NOMO-1 treated with DMSO at 0.1 percent for 48 hours (cell line): ENCODE data around the gene PKP4.

ENCODE experiments used
- DNase-seq: peaks from one replicate; lab custom pipeline; 2025; ENCODE audit not compliant: unreplicated experiment; lab: John Stamatoyannopoulos, UW

PKP4 gene

DNA sequence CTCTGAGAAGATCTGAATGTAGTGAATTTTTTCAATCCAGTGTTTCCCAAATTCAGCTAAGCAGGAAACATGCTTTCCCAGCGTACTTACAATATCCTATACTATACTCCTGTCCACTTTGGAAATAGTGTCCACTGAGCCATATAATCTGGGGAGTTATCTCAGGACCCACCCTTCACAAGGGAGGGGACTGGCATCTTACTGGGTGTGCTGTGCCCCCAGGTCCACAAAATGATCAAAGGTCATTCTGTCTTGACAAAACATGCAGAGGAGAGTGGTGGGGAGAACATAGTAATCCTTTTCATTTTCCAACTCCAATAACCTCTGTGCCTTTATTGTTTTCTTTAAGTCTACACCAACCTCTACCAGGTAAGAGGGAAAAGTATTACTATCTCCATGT, 258.6 kb downstream of the PKP4 start:
- DNase-seq: no peak

DNA sequence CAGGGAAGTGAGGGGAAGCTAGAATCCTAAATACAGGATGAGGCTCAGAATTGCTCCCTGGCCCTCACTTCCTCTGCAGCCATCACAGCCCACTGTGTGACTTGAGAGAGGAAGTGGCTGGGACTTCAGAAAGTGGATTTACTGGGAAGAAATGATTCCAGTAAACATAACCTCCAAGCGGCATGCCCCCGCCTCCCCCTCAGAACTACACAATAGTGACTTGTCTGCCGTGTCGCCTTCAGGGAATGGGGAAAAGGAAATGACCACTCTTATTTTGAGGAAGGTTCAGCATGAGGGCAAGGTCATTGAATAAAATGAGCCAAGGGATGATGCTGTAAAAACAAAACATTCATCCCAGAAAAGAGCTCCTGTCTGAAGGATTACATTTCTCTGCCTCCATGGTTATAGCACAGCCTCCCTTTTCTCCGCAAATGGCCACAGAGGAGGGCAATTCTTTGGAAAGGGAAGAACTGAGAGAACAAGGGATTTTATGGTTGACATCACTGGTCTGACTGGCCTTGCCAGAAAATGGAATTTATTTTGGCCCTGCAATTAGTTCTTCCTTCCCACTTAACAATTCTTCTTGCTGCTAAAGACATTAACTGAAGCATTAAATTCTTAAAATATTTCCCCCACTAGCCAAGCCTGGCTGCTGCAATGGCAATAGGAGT, 259.5 kb downstream of the PKP4 start:
- no peak for DNase-seq

DNA sequence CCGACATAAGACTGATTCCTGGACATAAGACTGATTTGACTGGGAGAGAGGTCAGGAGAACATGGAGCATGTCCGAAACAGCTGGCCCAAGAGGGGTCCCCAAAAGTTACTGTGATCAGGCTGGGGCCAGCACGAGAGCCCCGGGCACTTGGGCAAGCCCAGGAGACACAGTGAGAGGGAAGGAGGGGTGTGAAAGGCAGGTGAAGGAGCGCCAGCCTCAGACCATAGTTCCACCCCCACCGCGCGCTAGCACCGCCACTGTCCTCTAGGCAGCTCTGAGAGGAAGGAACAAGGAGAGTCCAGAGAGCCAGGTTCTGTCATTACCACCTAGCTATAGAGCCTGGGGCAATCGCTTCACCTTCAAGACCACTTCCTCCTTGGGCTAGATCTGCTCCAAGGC, 260.2 kb downstream of the PKP4 start:
- no peak for DNase-seq

DNA sequence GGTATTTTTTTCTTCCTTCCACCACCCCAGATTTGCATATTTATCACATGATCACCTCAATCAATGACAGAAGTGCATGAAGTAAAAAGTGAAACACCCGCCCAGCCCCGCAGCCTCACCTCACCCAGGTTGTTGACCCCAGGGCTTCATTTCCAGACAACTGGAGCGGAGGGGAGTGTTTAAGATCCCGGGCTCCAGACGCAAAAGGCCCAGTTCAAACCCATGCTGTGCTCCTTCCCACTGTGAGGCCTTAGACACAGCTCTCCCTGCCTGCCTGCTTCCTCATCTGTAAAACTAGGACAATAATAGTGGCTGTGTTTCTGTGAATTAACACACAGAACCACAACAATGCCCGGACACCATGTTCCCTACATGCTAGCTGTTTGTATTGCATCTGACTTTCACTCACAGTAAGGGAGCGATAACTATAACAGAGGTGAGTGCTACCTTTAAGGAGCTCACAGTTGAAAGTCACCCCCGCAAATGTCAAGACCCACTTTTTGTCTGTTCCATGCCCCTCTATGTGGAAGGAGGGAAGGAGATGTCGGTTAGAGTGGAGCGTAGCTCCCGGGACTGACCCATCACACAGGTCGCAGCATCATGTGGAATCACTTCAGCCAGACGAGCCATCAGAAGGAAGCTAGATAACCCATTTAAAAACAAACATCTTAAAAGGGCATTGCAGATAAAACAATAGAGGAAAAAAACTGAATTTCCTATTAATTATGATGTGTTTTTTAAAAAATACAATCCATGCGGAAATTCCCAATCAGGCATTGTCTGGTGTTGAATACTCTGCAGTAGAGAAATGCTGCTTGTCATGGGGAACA, 260.8 kb downstream of the PKP4 start:
- DNase-seq: no peak

DNA sequence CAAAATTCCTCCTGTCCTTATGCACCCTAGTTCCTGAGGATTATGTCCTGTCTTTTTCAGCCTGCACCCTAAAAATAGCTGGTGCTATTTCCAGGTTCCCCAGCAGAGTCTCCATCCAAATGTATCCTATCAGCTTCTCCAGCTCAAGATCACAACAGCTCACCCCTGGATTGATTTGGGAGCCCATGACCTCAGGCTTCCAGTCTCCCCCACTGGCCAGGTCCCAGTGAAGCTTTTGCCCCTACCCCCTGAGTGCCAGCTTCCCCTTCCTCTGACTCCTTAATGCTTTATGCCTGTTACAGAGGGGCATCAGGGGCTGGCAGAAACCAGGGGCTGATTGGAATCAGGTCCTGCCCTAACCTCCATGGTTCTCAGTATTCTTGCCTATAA, 261.4 kb downstream of the PKP4 start:
- no peak for DNase-seq

DNA sequence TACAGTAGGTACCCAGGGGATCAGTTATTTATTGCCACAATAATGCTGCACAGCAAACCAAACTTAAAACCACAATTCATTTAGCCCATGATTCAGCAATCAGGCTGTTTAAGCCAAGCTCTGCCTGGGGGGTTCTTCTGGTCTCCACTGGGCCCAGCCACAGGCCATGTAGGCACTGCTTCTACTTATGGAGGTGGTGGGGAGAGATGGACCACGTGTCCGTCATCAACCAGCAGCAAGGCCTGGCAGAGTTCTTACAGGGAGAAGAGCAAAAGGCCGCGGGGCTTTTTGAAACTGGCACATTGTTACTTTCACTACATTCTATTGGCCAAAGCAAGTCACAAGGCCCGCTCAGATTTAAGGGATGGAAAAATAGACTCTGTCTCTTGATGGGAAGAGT, 262.1 kb downstream of the PKP4 start:
- no peak for DNase-seq

DNA sequence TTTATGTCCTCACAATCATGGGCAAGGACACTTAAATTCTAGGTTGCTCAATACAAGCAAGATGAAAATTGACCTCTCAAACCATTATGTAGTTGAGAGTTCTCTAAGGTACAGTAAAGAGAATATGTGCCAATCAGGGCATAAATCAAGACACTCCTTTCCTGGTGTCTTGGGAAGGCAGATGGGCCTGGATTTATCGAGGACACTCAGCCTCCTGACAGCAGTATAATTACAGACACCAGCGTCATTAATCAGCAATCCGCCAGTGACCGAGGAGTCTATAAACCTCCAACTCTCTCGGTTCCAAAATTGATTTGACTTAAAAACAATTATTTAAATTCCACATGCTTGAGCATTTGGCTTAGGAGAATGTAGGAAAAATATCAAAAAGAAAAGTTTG, 262.7 kb downstream of the PKP4 start:
- no peak for DNase-seq

DNA sequence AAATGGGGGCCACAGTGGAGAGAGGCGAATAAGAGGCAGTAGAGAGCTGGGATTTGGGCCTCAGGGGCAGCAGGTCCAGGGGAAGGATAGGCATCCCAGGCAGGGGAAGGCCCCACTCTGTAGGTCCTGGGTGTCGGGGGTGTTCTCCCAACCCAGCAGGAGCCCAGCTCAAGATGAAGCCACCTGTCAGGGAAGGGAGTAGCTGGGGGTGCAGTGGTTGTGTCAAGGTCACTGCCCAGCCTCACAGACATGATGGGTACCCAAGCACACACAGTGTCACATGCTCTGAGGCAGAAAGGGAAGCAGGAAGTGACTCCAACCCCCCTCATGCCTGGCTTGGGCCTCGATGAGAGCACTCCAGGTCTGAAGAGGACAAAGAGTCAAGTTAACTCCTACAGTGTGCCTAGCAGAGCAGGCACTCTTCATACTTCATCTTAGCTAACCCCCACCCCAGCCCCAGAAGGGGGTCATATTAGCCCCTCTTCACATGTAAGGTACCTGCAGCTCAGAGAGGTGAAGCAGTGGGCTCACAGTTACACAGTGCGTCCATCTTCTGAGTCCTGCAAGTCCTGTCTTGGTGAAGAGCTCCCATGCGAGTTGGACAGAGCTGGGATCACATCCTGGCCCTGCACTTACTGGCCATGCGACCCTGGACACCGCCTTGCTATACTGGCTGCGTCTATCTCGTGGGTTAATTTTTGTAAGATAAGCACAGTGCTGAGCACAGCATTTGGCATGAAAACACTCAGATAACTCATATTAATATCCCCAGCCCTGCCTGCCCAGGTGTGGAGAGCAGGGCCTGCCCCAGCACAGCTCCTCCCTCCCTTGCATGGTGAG, 265.7 kb downstream of the PKP4 start:
- DNase-seq: no peak

DNA sequence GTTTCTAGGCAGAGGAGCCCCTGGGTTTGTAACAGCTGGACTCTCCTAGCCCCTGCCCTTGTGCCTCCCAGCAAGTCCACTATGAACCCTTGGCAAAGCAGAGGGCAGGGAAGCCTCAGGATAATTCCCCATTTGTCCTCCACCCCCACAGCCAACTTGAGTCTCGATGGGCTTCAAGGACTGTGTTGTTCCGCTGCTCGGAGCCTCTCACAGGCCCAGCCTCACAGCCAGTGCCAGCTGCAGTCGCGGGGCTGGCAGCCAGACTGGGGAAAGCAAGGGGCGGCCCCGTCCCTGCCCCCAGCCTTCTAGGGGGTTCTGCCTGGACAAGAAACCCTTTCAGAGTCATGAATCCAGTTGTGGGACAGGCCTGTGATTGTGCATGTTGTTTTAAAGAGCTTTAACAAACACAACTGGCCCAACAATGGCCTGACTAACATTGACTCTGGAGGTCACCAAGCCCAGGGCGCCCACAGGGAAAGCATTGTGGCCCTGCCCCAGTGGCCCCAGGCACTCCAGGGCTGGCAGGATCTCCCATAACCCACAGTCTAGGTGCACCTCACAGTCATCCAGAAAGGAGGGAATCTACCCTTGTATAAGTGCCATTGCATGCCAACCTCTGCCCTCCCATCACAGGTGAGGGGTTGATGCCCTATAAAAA, 266.6 kb downstream of the PKP4 start:
- DNase-seq: no peak

DNA sequence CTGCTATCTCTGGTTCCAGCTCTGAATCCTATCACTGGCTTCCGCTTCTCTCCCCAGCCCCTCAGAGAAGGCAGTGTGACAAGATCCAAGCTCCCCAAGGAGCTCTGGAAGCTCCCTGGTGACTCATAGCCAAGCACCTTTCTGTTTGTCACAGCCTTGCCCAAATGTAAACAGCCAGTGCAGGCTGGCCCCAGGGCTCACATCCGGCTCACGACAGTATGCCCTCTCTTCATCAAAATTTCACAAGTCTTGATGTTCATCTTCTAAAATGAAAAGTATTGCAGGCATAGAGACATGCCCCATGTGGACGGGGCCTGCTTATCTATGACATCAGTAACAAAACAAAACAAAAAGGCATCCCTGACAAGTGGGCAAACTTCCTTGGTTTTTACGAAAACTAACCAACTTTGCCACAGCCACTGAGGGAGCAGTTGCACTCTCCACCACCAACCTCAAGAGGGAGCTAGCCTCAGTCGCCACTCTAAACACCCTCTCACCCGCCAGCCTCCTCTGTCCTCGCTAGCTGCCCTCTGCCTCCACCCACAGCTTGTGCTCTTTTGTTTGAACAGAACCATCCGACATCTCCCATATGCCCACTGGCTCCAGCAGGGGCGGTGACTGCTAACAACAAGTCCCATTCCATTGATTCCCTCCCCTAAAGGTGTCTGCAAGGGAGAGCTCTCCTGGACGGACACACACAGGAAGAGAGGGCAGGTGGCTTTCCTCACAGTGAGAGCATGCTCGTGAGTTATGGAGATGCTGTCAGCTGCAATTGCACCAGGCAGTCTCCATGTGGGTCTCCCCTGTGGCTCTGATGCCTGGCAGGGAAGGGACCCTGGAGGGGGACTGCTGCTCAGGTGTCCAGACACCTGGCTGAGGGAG, 267.4 kb downstream of the PKP4 start:
- DNase-seq: no peak

DNA sequence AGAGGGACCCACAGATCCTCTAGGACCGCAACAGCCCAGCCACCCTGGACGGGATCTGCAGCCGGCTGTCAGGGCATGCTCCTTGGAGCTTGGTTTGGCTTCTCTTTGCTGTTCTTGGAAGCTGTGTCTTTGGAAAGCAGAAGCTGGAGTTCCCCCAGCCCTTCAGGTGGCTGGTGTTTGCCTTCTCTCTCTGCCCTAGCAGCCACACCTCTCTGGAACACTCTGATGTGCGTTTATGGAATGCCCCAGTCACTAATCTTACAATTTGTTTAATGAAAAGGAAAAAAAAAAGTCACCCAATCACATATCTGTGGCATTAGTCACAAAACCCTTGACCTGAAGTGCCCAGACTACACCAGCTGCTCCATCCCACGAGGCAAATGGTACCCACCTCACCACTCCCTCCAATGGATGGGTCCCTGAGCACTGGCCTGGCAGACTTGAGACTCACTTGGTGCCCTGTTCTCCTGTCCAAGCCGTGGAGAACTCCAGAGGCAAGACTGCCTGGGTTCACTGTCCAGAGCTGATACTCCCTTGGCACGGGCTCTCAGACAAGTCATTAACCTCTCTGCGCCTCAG, 268.1 kb downstream of the PKP4 start:
- no peak for DNase-seq

DNA sequence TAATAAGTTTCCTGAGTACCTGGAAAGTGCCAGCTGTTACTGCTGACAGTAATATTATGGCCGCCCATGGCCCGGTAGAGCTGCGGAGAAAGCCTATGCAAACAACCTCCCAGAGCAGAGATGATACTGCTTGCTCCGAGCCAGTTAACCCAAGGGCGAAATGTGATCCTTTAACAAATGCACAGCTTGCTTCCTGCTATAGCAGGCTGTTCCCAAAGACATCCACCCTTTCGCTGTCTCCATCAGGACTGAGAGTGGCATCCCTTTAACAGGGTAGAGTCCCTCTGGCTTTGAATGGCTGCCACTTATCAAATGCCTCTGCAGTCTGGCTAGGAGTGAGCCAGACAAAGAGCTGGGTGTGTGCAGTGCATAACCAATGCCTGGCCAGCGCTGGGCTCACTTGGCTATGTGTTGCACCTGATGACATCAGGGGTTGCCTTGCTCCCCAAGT, 268.7 kb downstream of the PKP4 start:
- DNase-seq: no peak

DNA sequence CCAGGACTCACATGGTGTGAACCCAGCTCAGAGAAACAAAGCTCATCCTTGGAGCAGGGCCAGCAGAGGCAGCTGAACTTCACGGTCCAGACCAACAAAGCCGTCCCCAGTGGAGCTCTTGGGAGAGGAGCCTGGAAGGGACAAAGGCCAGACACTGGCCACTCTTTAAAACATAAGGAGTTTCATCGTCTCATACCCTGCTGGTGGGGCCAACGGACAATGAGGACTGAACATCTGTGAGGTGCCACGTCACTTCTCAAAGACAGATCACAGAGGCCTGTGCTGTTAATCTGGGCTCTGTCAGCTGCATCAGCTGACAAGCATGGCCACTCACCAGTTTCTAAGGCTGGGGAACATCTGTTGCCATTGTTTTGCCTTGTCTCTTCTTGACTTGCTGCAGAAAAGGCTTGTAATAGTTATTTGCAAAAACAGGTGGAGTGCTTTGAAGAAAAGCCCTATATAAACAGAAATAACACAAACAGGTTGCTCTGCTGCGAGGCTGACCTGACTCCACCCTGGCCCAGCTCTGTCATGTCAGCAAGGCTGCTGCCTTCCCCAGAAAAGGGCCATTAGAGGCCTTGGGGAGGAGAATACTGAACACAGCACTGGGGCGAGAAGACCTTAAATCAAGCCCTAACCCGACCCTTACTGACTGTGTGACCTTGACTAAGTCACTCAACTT, 270.3 kb downstream of the PKP4 start:
- no peak for DNase-seq

DNA sequence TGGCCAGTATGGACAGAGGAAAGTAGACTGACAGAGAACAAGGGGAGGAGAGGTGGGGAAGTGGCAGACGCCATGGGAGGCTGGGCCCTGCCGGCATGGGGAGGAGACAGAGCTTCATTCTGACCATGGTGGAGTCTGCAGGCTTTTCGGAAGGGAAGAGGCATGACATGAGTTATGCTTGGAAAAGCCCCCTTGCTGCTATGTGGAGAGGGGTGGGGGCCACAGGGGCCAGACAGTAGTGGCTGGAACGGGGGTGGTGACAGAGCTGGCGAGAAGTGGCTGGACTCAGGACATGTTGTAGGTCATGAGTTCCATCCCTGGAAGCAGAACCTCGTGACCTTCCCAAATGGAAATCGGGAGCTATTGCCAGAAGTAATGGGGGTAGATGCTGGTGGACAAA, 271.7 kb downstream of the PKP4 start:
- no peak for DNase-seq

DNA sequence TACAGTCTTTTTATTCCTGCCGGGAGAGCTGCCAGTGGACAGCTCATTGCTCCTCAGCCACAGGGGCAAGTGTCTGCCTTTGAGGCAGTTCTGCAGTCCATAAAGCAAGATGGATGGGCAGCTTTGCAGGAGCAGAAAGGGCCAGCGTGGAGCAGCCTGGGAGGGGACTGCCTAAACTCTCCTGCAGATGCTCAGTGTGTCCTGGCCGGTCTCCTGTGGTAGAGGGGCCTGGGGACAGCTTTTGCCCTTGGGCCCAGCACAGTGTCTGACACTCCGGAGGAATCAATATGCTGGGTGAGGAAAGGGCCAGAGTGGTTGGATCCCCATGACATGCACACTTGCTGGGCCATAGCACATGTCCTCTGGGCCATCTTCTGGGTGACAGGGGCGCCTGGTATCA, 272.7 kb downstream of the PKP4 start:
- no peak for DNase-seq

DNA sequence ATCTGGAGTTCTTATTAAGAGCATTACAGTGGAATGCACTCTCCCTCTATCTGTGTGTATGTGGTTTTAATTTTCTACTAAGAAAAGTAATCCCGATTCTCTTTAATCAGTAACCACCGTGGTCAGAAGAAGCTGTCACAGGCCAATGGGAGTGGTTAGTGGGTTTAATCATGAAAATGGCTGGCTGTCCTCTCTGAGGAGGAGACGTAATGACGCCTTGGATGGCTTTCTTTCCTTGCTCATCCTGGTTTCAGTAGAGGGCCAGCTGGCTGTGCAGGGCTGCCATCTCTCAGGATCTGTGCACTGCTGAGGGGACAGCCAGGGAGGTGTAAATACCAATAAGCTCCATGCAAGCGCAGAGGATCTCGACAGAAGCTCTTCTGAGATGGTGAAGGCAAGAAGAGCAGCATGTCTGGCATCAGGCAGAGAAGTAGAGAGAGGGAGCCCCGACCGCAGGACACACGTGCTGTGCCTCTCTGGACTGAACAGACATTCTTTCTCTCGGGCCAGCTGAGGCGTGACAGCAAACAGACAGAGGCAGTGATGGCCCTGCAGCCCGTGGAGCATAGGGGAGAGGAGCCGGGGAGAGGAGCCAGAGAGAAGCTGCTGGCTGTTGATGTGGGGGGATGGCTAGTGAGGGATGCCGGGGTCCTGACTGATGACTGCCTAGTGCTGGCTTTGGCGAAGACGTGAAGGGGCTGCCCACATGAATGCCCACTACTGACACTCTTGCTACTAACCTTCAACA, 273.3 kb downstream of the PKP4 start:
- no peak for DNase-seq

DNA sequence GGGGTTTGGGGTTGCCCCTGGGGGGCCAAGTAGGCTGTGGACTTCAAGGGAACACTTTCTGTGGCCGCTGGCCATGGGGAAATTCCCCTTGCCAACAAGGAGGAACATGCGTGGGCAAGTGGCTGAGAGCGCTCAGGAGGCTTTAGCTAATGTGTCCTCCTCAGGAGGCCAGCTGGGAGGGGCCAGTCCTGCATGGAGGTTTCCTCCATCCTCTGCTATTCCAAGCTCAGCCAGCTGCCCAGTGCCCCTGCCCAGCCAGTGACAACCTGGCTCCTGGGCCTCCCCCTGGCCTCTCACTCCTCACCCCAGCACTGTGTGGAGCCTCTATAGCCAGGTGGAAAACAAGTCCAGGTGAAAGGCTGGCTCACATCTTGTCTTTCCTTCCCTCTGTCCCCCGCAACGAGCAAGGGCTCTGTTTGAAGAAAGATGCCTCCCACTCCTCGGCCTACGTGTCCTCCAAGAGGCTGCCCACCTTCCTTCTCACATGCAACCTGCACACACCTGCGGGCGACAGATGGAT, 273.9 kb downstream of the PKP4 start:
- no peak for DNase-seq

DNA sequence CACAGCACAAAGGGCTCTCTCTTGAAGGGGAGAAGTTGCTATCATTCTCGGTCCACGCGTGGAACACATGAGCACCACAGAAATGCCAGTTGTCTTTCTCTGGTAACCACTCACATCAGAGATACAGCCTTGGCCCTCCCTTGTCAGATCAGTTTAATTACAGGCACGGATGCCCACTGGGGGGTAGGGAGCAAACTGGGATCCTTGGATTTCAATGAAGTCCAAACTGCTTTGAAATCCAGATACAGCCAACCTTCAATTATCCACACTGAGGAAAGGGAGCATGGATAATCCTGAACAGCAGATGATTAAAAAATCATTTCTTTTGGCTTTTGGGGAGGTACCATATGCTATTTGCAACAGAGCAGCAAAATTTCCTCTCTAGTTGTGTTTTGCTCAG, 274.6 kb downstream of the PKP4 start:
- no peak for DNase-seq
